K562 (cell line): ENCODE data around the gene DTNBP1. TPM values are rescaled to one million over a fixed set of nuclear protein-coding genes. Genes with fewer than 3 reads are reported as not detected.

Experiments used
- ATAC-seq: fragments of 200-7000 bp; cut with Tn5 transposase; 3 replicates; pipeline ENCODE4 v1.9.1; 2020; ENCODE audit warnings: moderate library complexity
- BruUV-seq: library from RNA; stranded (reverse); fragments of 400-500 nt; replicated peaks from 2 replicates; lab custom pipeline; 2021; lab: Mats Ljungman, UMichigan
- CTCF ChIA-PET: fragments of 300-600 bp; formaldehyde crosslinking; extraction: SDS; loops from one replicate; lab custom pipeline; 2021; ENCODE audit warnings: low intra/inter-chr PET ratio; lab: Yijun Ruan, JAX
- POLR2A ChIA-PET: fragments of 300-600, 350-650 bp; sonication (Branson Sonifier 250); formaldehyde crosslinking; extraction: SDS; loops from one replicate; lab custom pipeline; 2021; ENCODE audit warnings: antibody characterized with exemption, inconsistent platforms; lab: Yijun Ruan, JAX
- DNase-seq, 4 experiments: peaks; one replicate each; pipeline versions ENCODE4 v3.0.0 to v3.0.0-alpha.2; 2011 to 2018; ENCODE audit warnings: low spot score in 3 of 4, mixed read lengths in 3 of 4; ENCODE audit errors: extremely low read depth in 1 of 4
- FAIRE-seq: peaks from 2 replicates; lab custom pipeline; 2011; peaks lifted over from hg19 to GRCh38; lab: Jason Lieb, UNC
- H2AFZ ChIP-seq: 2 replicates; pipeline ENCODE4 v1.6.0; 2011; ENCODE audit warnings: low read depth, low read length, control low read depth, inconsistent platforms
- H3K27ac ChIP-seq: fragments of 200-600 bp; 3 replicates; pipeline ENCODE4 v1.8.0; 2011; ENCODE audit warnings: low read depth, mild to moderate bottlenecking, control low read depth, inconsistent platforms, low read length, moderate library complexity, mixed read lengths; ENCODE audit errors: extremely low read depth
- H3K27me3 ChIP-seq, 2 experiments: fragments of 300-600 bp in 1 of 2; 2 replicates in 1 of 2; 3 replicates in 1 of 2; pipeline versions ENCODE4 v1.6.0 to v1.8.0; 2011; ENCODE audit warnings: inconsistent platforms in 2 of 2, low read length in 2 of 2, mild to moderate bottlenecking in 1 of 2, mixed read lengths in 1 of 2, moderate library complexity in 1 of 2; ENCODE audit not compliant: control insufficient read depth in 2 of 2, insufficient read depth in 2 of 2
- H3K36me3 ChIP-seq: fragments of 300-600 bp; 3 replicates; pipeline ENCODE4 v1.8.0; 2011; ENCODE audit warnings: mild to moderate bottlenecking, low read length, inconsistent platforms; ENCODE audit not compliant: control insufficient read depth, insufficient read depth
- H3K4me1 ChIP-seq, 2 experiments: fragments of 200-600 bp in 1 of 2; replicated peaks in 1 of 2; 2 replicates in 1 of 2; 3 replicates in 1 of 2; pipeline versions ENCODE4 v1.5.1 to v1.8.0; 2011; ENCODE audit warnings: inconsistent platforms in 2 of 2, low read length in 2 of 2, mild to moderate bottlenecking in 1 of 2, mixed read lengths in 1 of 2, moderate library complexity in 1 of 2; ENCODE audit not compliant: control insufficient read depth in 2 of 2, insufficient read depth in 2 of 2
- H3K4me2 ChIP-seq: 2 replicates; pipeline ENCODE4 v1.6.1; 2011; ENCODE audit warnings: low read length, control low read depth, inconsistent platforms, mixed read lengths; ENCODE audit not compliant: insufficient read depth
- H3K4me3 ChIP-seq: fragments of 200-600 bp; sonication (generic), shearing (Covaris generic); 2 replicates; pipeline ENCODE4 v1.5.1; 2016; ENCODE audit warnings: control low read depth, inconsistent platforms
- H3K79me2 ChIP-seq: fragments of 200-600 bp; 3 replicates; pipeline ENCODE4 v1.8.0; 2011; ENCODE audit warnings: low read length, inconsistent platforms; ENCODE audit not compliant: control insufficient read depth, insufficient read depth
- H3K9ac ChIP-seq, 2 experiments: 2 replicates each; pipeline versions ENCODE4 v1.6.0 to v1.6.1; 2011; ENCODE audit warnings: low read depth in 2 of 2, low read length in 2 of 2, control low read depth in 1 of 2, inconsistent platforms in 1 of 2, mild to moderate bottlenecking in 1 of 2, mixed read lengths in 1 of 2; ENCODE audit not compliant: insufficient read depth in 1 of 2
- H3K9me1 ChIP-seq: one replicate; pipeline ENCODE4 v1.6.0; 2011; ENCODE audit warnings: inconsistent platforms, mild to moderate bottlenecking, low read length, moderate library complexity; ENCODE audit not compliant: control insufficient read depth, insufficient read depth
- H3K9me3 ChIP-seq: replicated peaks from 2 replicates; pipeline ENCODE4 v1.5.1; 2011; ENCODE audit warnings: low read depth, low read length, inconsistent platforms; ENCODE audit not compliant: control insufficient read depth, insufficient read depth
- H4K20me1 ChIP-seq: replicated peaks from 2 replicates; pipeline ENCODE4 v1.6.1; 2011; ENCODE audit warnings: low read length, inconsistent platforms, mixed read lengths; ENCODE audit not compliant: control insufficient read depth, insufficient read depth
- JUND ChIP-seq, 2 experiments: IDR thresholded peaks; 2 replicates in 1 of 2; 3 replicates in 1 of 2; pipeline ENCODE4 v1.6.1; 2011; ENCODE audit warnings: borderline replicate concordance in 2 of 2, low read depth in 2 of 2, low read length in 2 of 2, improper control_type of control experiment in 1 of 2, missing biosample characterization in 1 of 2, missing genetic modification characterization in 1 of 2, missing genetic modification reagents in 1 of 2
- PATZ1 ChIP-seq: fragments of 250-450 bp; sonication (Bioruptor Pico); IDR thresholded peaks from 2 replicates; pipeline ENCODE4 v1.5.0; 2020; ENCODE audit warnings: mild to moderate bottlenecking, borderline replicate concordance
- PURB ChIP-seq: sonication (generic); formaldehyde crosslinking; IDR thresholded peaks from 2 replicates; pipeline ENCODE4 v1.9.0; 2021; ENCODE audit warnings: low read depth, mild to moderate bottlenecking, missing genetic modification reagents
- WGBS: fragments of 100-300 bp; shearing (Covaris generic); methylation state at CpG from one replicate; pipeline ENCODE4 v1.1.6; 2016; ENCODE audit warnings: low coverage, mixed read lengths; ENCODE audit not compliant: insufficient coverage; ENCODE audit errors: missing lambda C conversion rate; 5-methylcytosine and 5-hydroxymethylcytosine counted together
- in situ Hi-C: fragments of 300-500 bp; cut with MboI; formaldehyde crosslinking; loops from 4 replicates; pipeline ENCODE4 v1.15.0; 2018; ENCODE audit warnings: inconsistent platforms, mixed read lengths
- intact Hi-C: fragments of 100-400 bp; cut with micrococcal nuclease; formaldehyde crosslinking; loops from 2 replicates; pipeline ENCODE4 v1.14.2; 2022
- polyA plus RNA-seq, 8 experiments: library from polyadenylated mRNA; depleted of rRNA in 4 of 8; stranded (reverse) in 5 of 8; unstranded in 3 of 8; fragments of >200 nt; fragmentation: Nextera tagmentation in 2 of 8; fragmentation: Illumina TruSeq in 1 of 8; extraction: Ambion mirVana in 2 of 8; extraction: Trizol in 1 of 8; gene quantifications; 2 replicates each; pipeline versions ENCODE4 v1.2.1 to v1.2.3, GENCODE V29; 2011 to 2014; ENCODE audit warnings: inconsistent platforms in 1 of 8, missing spikeins in 1 of 8
- total RNA-seq, 7 experiments: library from RNA; depleted of rRNA in 6 of 7; stranded (reverse); fragments of >200 nt in 6 of 7; fragmentation: Illumina TruSeq in 2 of 7; extraction: Trizol in 2 of 7; gene quantifications; 2 replicates each; pipeline versions ENCODE4 v1.2.1 to v1.2.3, GENCODE V29; 2011 to 2021; ENCODE audit warnings: low replicate concordance in 1 of 7

Gene DTNBP1
- total and polyA plus RNA-seq, 9 of the 15 experiments (the other 6 are each of a cell fraction or from before 2014, with no cell fraction given): 16.7 to 54.5 (median 21.4) TPM

GRCh38 chr6:15480525-15480924 lies 182.3 kb downstream of the DTNBP1 start:
- no peak overlapping the region for H3K27ac ChIP-seq
- H3K27me3 ChIP-seq: no peaks in the 10 kb centered on the region
- H3K4me1 ChIP-seq: peaks cover 3 to 14% of the 10 kb centered on the region in 2 experiments; a peak in 3 of 5 replicates
- H3K79me2 ChIP-seq: peaks cover 30% of the 10 kb centered on the region
- ATAC-seq: no peak
- CTCF ChIA-PET: no interaction called here
- in situ Hi-C loops: no loop called here
- DNase-seq: no peak
- no peaks in the 10 kb centered on the region for H3K9me3 ChIP-seq
- no peak overlapping the region for H3K4me2 ChIP-seq
- no peak for FAIRE-seq
- intact Hi-C loops: loop anchor here (5.0 kb wide), 1 partner anchor 233 kb away; the partner anchor contains the start of gene JARID2
- no peaks in the 10 kb centered on the region for H3K9me1 ChIP-seq
- no TSS peak for BruUV-seq
- no peak for TF ChIP-seq PURB (CRISPR knock-in tag)
- no peak for TF ChIP-seq PATZ1
- no peak for TF ChIP-seq JUND (IDR thresholded peaks at IDR 0.05; ENCODE audit: borderline replicate concordance, low read depth, low read length)
- TF ChIP-seq JUND (tag; IDR thresholded peaks at IDR 0.05; ENCODE audit: borderline replicate concordance, low read depth, low read length): no peak
- TF ChIP-seq, all 486 proteins: peak for 0
- Histone ChIP-seq H3K9ac (no peak overlapping the region), H3K4me3 (no peak overlapping the region), H4K20me1 (peaks cover 8% of the 10 kb centered on the region; the same call in 1 of the 2 replicates), H2AFZ (no peak overlapping the region), H3K36me3 (peaks cover 6% of the 10 kb centered on the region)
- POLR2A ChIA-PET: no interaction called here
- WGBS: 79% methylated on average over 6 of the region's 7 CpGs
